GM12874 (cell line): ENCODE data around the gene IDH1.

Experiments used
- TF ChIP-seq, protein P1 (sequence below): IDR thresholded peaks from 2 replicates; pipeline ENCODE4 v1.5.1; 2011; ENCODE audit warnings: low read depth, mild to moderate bottlenecking, control low read depth, low read length, moderate library complexity; ENCODE audit not compliant: insufficient read depth

Gene IDH1

DNA sequence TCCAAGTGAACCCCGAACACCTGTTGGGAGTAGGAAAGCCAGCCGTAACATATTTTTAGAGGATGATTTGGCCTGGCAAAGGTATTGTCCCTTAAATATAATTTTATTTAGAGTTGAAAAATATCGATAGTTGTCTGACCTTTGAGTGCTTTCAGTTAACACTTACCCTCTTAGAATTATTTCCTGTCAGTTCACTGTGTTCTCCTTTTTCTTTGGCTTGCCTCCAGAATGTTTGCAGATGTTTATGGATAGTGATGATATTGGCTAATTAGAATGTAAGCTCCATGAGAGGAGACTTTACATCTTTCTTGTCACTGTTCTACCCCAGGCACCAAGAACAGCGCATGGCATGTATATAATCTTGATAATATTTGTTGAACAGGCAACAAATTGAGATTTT, 31.0 kb upstream of the IDH1 start:
- TF ChIP-seq, protein P1, sequence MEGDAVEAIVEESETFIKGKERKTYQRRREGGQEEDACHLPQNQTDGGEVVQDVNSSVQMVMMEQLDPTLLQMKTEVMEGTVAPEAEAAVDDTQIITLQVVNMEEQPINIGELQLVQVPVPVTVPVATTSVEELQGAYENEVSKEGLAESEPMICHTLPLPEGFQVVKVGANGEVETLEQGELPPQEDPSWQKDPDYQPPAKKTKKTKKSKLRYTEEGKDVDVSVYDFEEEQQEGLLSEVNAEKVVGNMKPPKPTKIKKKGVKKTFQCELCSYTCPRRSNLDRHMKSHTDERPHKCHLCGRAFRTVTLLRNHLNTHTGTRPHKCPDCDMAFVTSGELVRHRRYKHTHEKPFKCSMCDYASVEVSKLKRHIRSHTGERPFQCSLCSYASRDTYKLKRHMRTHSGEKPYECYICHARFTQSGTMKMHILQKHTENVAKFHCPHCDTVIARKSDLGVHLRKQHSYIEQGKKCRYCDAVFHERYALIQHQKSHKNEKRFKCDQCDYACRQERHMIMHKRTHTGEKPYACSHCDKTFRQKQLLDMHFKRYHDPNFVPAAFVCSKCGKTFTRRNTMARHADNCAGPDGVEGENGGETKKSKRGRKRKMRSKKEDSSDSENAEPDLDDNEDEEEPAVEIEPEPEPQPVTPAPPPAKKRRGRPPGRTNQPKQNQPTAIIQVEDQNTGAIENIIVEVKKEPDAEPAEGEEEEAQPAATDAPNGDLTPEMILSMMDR: no peak

DNA sequence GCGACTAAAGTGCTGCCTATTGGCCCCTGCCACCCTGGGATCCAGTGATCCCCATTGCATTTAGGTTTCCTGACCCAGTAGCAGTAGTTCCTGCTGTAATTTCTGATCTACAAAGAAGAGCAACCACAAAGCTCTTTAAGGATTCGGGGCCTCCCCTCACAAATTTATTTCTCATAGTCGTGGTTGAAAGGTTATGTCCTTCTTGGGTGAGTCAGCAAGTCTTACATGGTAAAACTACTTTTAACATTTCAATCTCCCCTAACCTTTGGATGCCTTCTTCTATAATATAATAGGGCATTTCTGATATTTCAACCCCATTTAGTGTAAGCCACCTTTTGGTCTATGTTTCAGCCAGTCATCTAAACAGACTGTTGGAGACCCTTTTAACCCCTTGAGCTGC, 26.1 kb upstream of the IDH1 start:
- TF ChIP-seq, protein P1: no peak

DNA sequence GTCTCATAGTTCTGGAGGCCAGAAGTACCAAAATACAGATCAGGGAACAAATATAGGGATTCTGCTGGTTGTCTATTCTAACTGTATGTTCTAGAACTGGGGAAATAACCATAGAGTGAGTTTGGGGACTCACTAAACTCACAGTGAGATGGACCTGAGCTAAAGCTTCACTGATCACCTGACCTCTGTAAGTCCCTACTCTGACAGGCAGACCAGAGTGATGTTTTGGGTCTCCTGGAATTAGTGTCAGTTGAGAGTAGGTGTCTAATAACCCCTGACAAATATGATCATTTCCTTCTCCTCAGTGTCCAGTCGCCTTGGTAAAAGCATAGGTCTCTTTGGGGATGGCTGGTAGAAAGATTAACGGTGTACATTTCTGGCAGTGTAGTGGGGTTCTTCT, 25.4 kb upstream of the IDH1 start:
- TF ChIP-seq, protein P1: no peak

DNA sequence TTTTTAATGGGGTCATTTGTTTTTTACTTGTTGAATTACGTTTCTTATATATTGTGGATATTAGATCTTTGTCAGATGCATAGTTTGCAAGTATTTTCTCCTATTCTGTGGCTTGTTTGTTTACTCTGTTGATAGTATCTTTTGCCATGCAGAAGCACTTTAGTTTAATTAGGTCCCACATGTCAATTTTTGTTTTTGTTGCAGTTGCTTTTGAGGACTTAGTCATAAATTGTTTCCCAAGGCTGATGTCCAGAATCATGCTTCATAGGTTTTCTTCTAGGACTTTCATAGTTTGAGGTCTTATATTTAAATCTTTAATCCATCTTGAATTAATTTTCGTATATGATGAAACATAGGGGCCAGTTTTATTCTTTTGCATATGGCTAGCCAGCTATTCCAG, 24.4 kb upstream of the IDH1 start:
- TF ChIP-seq, protein P1: no peak

DNA sequence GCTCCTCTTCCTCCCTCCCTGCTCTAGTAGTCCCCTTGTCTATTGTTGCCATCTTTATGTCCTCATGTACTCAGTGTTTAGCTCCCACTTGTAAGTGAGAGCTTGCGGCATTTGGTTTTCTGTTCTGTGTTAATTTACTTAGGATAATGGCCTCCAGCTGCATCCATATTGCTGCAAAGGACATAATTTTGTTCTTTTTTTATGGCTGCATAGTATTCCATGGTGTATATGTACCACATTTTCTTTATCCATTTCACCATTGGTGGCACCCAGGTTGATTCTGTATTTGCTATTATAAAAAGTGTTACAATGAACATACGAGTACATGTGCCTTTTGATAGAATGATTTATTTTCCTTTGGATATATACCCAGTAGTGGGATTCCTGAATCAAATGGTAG, 23.7 kb upstream of the IDH1 start:
- TF ChIP-seq, protein P1: no peak

DNA sequence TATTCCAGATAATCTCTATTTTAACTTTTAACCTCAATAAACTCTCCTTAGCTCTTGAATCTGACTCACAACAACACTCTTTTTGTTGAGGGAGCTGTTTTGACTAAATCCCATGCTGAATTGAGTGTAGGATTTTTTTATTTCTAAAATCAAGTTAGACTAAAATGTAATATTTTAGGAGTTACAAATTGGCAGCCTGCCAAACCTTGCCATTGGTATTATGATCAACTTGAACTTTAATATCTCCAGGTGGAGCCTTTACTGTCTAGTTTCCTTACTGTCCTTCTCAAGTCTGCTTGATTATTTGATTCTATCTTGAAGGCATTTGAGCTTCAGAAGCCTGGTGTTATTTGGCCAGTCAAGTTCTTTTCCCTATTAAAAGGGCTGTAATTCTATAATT, 19.9 kb upstream of the IDH1 start:
- TF ChIP-seq, protein P1: no peak

DNA sequence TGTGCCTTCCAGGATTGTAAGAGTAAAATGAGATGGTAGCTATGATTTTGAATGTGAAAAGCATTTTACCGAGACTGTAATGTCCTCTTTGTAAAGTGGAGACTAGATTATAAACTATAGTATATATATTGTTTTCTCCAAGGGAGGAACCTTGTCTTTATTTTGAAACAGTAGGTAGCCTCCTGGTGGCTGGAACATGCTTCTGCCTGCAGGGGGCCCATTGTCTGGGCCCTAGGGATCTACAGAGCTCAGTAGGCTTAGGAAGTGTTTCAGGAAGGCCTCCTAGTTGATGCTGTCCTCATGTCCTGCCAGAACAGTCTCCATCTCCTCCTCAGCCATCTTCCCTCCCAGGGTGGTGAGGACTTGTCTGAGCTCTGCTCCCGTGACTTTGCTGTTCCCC, 14.2 kb upstream of the IDH1 start:
- TF ChIP-seq, protein P1: no peak; the same call in 1 of the 2 replicates
